Activated CD4-positive, alpha-beta T cell treated with anti-CD3 and anti-CD28 coated beads, Interleukin-2, amount 50 U/mL, for 48 hours (primary cell): ENCODE measurements around the gene PIAS2.
"Not testable (repeated sequence)": the region's sequence is repeated elsewhere in the genome, so short reads cannot be mapped to it uniquely, and the experiment has no call there.

Experiments
- DNase-seq, 2 experiments: peaks; one replicate each; pipeline ENCODE4 v3.0.0-alpha.2; 2020

The PIAS2 gene

DNA sequence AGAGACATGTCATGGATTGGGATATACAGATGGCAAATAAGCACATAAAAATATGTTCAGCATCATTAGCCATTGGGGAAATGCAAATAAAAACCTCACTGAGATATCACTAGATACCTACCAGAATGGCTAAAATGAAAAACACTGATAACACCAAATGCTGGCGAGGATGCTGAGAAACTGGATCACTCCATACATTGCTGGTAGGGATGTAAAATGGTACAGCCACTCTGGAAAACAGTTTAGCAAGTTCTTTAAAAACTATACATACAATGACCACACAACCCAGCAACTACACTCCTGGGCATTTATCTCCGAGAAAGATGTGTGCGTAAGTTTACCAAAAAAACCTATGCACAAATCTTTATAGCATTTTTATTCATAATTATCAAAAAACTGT lies 13.9 kb downstream of the PIAS2 start:
- DNase-seq = no peak

- DNase-seq = no peak
Measured at GRCh38 chr18:46899274-46899948, 17.9 kb downstream of the PIAS2 start.

GRCh38 chr18:46894124-46894523 lies 23.2 kb downstream of the PIAS2 start:
- DNase-seq = peak; percentile 2 to 13

- no peak for DNase-seq
Measured at GRCh38 chr18:46893360-46893759, 23.9 kb downstream of the PIAS2 start.

DNA sequence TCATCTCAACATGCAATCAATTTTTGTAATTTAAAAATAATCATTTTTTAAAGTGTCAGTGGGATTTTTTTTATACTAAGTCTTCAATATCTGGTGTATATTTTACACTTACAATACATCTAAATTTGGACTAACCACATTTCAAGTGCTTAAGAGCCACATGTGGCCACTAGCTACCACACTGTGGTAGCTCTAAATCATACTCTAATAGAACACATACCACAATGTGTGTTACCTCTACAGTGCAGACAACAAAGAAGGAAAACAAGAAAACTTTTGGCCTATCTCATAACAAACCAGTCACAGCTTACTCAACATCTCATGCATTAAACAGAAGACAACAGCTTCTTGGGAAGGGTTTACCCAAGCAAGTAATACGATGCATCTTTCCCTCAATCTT lies 24.5 kb downstream of the PIAS2 start:
- no peak for DNase-seq

DNA sequence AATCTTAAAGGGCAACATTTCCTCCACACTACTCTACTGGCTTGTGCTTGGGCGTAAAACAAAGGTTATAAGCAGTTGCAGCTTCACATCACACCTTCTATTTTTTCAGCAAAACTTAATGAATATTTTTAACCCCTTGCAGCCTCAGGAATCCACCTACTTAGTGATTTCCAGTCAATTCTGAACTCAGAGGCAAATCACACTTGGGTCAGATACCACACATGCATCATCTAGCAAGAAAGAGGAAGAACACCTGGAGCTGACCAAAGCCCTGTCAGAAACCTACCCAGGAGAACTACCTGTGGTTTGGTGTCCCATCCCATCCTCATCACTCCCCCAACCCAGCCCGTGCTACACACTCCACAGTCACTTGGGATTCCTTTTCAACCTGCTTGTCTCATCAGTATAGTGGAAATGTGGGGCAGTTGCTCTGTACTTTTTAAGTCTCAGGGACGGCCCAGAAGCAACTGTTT lies 25.5 kb downstream of the PIAS2 start:
- no peak for DNase-seq

DNA sequence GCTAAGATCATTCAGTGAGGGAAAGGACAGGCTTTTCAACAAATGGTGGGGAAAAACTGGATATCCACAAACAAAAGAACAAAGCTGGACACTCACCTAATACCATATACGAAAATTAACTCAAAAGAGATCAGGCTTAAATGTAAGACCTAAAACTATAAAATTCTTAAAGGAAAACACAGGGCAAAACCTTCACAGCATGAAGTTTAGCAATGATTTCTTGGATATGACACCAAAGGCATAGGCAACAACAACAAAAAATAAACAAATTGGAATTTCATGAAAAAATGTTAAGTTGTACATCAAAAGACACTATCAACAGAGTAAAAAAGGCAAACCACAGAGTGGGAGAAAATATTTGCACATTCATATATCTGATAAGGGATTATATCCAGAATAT lies 28.3 kb downstream of the PIAS2 start:
- DNase-seq = no peak

GRCh38 chr18:46886893-46887292 lies 30.4 kb downstream of the PIAS2 start:
- DNase-seq = no peak

GRCh38 chr18:46883180-46883579 lies 34.1 kb downstream of the PIAS2 start:
- no peak for DNase-seq

DNA sequence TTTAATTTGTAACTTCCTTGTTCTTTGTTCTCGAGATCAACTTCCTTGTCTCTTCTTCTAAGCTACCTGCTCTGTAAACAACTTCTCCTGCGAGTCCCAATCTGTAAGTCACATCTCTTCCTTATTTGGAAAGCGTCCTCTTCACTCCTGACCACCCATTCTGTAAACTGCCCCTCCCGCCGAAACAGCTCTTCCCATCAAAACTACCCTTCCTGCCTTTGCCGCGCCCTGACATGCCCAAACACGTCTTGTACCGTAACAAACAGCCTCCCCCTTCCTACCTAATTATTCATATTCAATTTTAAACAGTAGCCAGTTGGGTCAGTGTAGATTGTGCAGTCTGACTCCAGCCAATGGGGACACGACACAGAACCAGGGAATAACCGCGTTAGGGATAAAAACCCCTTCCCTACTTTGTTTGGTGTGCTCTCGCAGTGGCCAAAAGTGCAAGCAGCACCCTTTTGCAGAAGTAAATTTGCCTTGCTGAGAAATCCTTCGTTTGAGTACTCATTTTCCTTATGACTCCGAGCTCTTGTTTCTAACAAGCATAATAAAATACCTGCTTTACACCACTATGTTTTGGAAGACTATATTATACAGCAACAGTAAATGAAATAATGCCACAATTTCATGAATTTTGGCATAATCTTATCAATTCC lies 39.8 kb downstream of the PIAS2 start:
- DNase-seq = no peak

DNA sequence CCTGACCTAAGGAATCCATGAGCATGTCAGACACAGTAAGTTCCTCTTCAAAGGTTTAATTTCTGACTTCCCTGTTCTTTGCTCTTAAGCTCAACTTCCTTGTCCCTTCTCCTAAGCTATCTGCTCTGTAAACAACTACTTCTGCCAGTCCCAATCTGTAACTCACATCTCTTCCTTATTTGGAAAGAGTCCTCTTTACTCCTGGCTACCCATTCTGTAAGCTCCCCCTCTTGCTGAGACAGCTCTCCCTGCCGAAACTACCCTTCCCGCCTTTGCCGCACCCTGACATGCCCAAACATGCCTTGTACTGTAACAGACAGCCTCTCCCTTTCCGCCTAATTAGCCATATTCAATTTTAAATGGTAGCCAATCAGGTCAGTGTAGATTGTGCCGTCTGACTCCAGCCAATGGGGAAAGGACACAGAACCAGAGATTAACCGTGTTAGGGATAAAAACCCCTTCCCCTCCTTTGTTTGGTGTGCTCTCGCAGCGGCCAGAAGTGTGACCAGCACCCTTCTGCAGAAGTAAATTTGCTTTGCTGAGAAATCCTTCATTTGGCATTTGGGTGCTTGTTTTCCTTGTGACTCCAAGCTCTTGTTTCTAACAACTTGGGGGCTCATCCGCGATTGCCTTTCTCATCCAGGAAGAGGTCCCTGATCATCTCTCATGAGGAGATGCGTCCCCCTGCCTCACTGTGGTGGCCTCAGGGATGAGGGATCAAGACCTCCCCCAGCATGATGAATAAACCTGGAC lies 49.0 kb downstream of the PIAS2 start:
- no peak for DNase-seq

GRCh38 chr18:46867367-46868143 lies 49.8 kb downstream of the PIAS2 start:
- DNase-seq = no peak

- no peak for DNase-seq
Measured at GRCh38 chr18:46866523-46866922, 50.8 kb downstream of the PIAS2 start.

- not testable (repeated sequence) for DNase-seq
Measured at GRCh38 chr18:46865245-46865644, 52.1 kb downstream of the PIAS2 start.

GRCh38 chr18:46859855-46860254 lies 57.5 kb downstream of the PIAS2 start:
- DNase-seq = no peak

DNA sequence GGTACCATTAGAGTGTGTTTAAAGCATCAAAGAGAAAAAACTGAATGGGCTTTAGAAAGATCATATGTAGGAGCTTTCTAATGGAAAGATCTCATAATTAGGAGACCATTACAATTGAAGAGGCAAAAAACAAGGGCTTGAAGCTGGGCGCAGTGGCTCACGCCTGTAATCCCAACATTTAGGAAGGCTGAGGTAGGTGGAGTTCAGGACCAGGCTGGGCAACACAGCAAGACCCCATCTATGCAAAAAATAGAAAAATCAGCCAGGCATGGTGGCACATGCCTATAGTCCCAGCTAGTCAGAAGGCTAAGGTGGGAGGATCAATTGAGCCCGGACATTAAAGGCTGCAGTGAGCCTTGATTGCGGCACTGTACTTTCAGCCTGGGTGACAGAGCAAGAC lies 59.0 kb downstream of the PIAS2 start:
- DNase-seq = no peak

GRCh38 chr18:46856973-46857372 lies 60.3 kb downstream of the PIAS2 start:
- DNase-seq = no peak

DNA sequence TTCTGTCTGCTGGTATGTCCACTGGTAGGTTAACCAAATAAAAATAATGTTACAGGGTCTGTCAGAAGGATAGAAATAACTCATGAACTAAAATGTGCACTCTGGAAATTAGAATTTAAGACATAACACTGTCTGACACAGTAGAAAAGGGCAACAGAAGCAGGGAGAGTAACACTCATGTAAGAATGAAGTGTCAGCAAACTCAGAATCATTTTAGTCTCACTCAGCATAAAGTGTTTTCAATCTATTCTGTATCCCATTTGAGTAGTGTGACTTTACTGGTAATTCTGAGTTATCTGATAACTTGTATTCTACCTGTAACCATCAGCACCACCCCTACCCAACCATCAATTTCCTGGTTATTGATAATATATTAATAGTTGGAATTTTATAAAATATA lies 68.3 kb downstream of the PIAS2 start:
- DNase-seq = no peak

DNA sequence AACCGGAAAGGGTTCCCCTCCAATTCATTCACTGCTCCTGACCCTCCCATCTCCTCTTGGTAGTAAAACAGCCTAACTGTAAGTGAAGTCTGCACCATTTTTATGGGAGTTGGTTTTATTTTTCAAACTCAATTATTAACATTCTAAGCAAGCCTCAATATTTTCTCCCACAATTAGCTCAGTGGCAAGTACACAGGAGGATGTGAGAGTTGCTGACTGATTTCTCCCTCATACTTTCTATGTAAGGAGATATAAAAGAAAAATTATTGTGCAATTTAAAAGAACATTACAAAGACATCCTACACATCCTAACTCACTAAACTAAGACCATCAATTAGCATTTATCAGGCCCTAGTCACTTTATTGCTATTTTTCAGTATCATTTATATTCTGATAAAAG lies 73.9 kb downstream of the PIAS2 start:
- DNase-seq = no peak

DNA sequence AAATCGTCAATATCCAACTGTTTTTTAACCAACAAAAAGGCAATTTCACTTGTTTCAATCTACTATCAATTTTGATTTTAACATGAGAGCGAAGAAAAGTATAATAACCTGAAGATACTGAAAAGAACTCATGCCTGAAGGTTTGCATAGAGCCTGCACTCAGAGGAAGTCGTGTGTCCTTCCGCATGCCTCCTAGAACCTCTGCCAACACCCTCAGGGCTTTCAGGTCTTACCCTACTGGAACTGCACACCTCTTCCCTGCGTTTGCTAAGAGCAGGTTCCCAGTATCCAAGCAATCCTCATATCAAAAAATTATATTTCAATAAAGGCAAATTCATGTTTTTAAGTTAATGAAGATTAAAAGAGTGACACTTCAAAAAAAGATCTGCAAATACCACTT lies 74.7 kb downstream of the PIAS2 start:
- no peak for DNase-seq

DNA sequence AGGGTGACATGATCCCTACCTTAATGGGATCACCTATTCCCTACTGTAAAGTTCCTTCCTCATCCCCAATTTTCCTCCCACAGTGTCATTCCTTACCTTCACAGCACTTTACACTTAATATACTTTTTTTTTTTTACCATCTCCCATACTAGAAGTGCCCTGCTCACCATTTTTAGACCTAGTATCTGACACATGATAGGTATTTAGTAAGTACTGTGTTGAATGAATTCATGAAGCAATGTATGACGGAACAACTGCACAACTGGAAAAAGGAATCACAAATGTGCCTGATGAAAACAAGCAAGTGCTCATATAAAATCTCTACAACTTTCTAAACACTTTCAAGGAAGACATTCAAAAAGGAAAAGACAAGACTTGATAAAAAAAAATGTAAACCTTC lies 83.4 kb downstream of the PIAS2 start:
- DNase-seq = no peak

DNA sequence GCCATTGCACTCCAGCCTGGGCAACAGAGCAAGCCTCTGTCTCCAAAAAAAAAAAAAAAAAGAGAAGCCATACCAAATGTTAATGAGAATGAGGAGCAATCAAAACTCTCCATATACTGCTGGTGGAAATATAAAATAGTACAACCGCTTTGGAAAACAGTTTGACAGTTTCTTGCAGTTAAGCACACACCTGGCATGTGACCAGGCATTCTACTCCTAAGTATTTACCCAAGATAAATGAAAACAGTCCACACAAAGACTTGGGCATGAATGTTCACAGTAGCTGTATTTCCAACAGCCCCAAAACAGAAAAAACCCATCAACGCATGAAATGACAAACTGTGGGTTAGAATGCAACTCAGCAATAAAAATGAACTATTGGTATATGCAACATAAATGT lies 84.5 kb downstream of the PIAS2 start:
- no peak for DNase-seq

DNA sequence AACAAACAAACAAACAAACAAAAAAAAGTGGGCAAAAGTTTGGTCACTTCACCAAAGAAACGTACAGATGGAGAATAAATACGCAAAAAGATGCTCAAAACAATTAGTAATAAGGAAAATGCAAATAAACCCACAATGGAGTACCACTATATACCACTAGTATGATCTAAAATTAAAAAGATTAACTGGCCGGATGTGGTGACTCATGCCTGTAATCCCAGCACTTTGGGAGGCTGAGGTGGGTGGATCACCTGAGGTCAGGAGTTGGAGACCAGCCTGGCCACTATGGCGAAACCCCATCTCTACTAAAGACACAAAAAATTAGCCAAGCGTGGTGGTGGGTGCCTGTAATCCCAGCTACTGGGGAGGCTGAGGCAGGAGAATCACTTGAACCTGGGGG lies 84.9 kb downstream of the PIAS2 start:
- not testable (repeated sequence) for DNase-seq
